K562 (cell line): ENCODE results near the gene PIBF1. TPM values are rescaled to one million over a fixed set of nuclear protein-coding genes. Genes with fewer than 3 reads are reported as not detected.
"Not testable (repeated sequence)": the region's sequence is repeated elsewhere in the genome, so short reads cannot be mapped to it uniquely, and the experiment has no call there.

Experiments used
- ATAC-seq: fragments of 200-7000 bp; cut with Tn5 transposase; 3 replicates; pipeline ENCODE4 v1.9.1; 2020; ENCODE audit warnings: moderate library complexity
- BruUV-seq: library from RNA; stranded (reverse); fragments of 400-500 nt; replicated peaks from 2 replicates; lab custom pipeline; 2021; lab: Mats Ljungman, UMichigan
- CTCF ChIA-PET: fragments of 300-600 bp; formaldehyde crosslinking; extraction: SDS; loops from one replicate; lab custom pipeline; 2021; ENCODE audit warnings: low intra/inter-chr PET ratio; lab: Yijun Ruan, JAX
- POLR2A ChIA-PET: fragments of 300-600, 350-650 bp; sonication (Branson Sonifier 250); formaldehyde crosslinking; extraction: SDS; loops from one replicate; lab custom pipeline; 2021; ENCODE audit warnings: antibody characterized with exemption, inconsistent platforms; lab: Yijun Ruan, JAX
- DNase-seq, 4 experiments: peaks; one replicate each; pipeline versions ENCODE4 v3.0.0 to v3.0.0-alpha.2; 2011 to 2018; ENCODE audit warnings: low spot score in 3 of 4, mixed read lengths in 3 of 4; ENCODE audit errors: extremely low read depth in 1 of 4
- FAIRE-seq: peaks from 2 replicates; lab custom pipeline; 2011; peaks lifted over from hg19 to GRCh38; lab: Jason Lieb, UNC
- H2AFZ ChIP-seq: 2 replicates; pipeline ENCODE4 v1.6.0; 2011; ENCODE audit warnings: low read depth, low read length, control low read depth, inconsistent platforms
- H3K27ac ChIP-seq: fragments of 200-600 bp; 3 replicates; pipeline ENCODE4 v1.8.0; 2011; ENCODE audit warnings: low read depth, mild to moderate bottlenecking, control low read depth, inconsistent platforms, low read length, moderate library complexity, mixed read lengths; ENCODE audit errors: extremely low read depth
- H3K27me3 ChIP-seq, 2 experiments: fragments of 300-600 bp in 1 of 2; 2 replicates in 1 of 2; 3 replicates in 1 of 2; pipeline versions ENCODE4 v1.6.0 to v1.8.0; 2011; ENCODE audit warnings: inconsistent platforms in 2 of 2, low read length in 2 of 2, mild to moderate bottlenecking in 1 of 2, mixed read lengths in 1 of 2, moderate library complexity in 1 of 2; ENCODE audit not compliant: control insufficient read depth in 2 of 2, insufficient read depth in 2 of 2
- H3K36me3 ChIP-seq: fragments of 300-600 bp; 3 replicates; pipeline ENCODE4 v1.8.0; 2011; ENCODE audit warnings: mild to moderate bottlenecking, low read length, inconsistent platforms; ENCODE audit not compliant: control insufficient read depth, insufficient read depth
- H3K4me1 ChIP-seq, 2 experiments: fragments of 200-600 bp in 1 of 2; replicated peaks in 1 of 2; 2 replicates in 1 of 2; 3 replicates in 1 of 2; pipeline versions ENCODE4 v1.5.1 to v1.8.0; 2011; ENCODE audit warnings: inconsistent platforms in 2 of 2, low read length in 2 of 2, mild to moderate bottlenecking in 1 of 2, mixed read lengths in 1 of 2, moderate library complexity in 1 of 2; ENCODE audit not compliant: control insufficient read depth in 2 of 2, insufficient read depth in 2 of 2
- H3K4me2 ChIP-seq: 2 replicates; pipeline ENCODE4 v1.6.1; 2011; ENCODE audit warnings: low read length, control low read depth, inconsistent platforms, mixed read lengths; ENCODE audit not compliant: insufficient read depth
- H3K4me3 ChIP-seq: fragments of 200-600 bp; sonication (generic), shearing (Covaris generic); 2 replicates; pipeline ENCODE4 v1.5.1; 2016; ENCODE audit warnings: control low read depth, inconsistent platforms
- H3K79me2 ChIP-seq: fragments of 200-600 bp; 3 replicates; pipeline ENCODE4 v1.8.0; 2011; ENCODE audit warnings: low read length, inconsistent platforms; ENCODE audit not compliant: control insufficient read depth, insufficient read depth
- H3K9ac ChIP-seq, 2 experiments: 2 replicates each; pipeline versions ENCODE4 v1.6.0 to v1.6.1; 2011; ENCODE audit warnings: low read depth in 2 of 2, low read length in 2 of 2, control low read depth in 1 of 2, inconsistent platforms in 1 of 2, mild to moderate bottlenecking in 1 of 2, mixed read lengths in 1 of 2; ENCODE audit not compliant: insufficient read depth in 1 of 2
- H3K9me1 ChIP-seq: one replicate; pipeline ENCODE4 v1.6.0; 2011; ENCODE audit warnings: inconsistent platforms, mild to moderate bottlenecking, low read length, moderate library complexity; ENCODE audit not compliant: control insufficient read depth, insufficient read depth
- H3K9me3 ChIP-seq: replicated peaks from 2 replicates; pipeline ENCODE4 v1.5.1; 2011; ENCODE audit warnings: low read depth, low read length, inconsistent platforms; ENCODE audit not compliant: control insufficient read depth, insufficient read depth
- H4K20me1 ChIP-seq: replicated peaks from 2 replicates; pipeline ENCODE4 v1.6.1; 2011; ENCODE audit warnings: low read length, inconsistent platforms, mixed read lengths; ENCODE audit not compliant: control insufficient read depth, insufficient read depth
- FOXK2 ChIP-seq, 2 experiments: fragments of 450-650 bp; IDR thresholded peaks in 1 of 2; conservative IDR thresholded peaks in 1 of 2; 2 replicates each; pipeline ENCODE4 v1.6.1; 2016; ENCODE audit warnings: low read depth in 2 of 2, mild to moderate bottlenecking in 1 of 2
- WGBS: fragments of 100-300 bp; shearing (Covaris generic); methylation state at CpG from one replicate; pipeline ENCODE4 v1.1.6; 2016; ENCODE audit warnings: low coverage, mixed read lengths; ENCODE audit not compliant: insufficient coverage; ENCODE audit errors: missing lambda C conversion rate; 5-methylcytosine and 5-hydroxymethylcytosine counted together
- in situ Hi-C: fragments of 300-500 bp; cut with MboI; formaldehyde crosslinking; loops from 4 replicates; pipeline ENCODE4 v1.15.0; 2018; ENCODE audit warnings: inconsistent platforms, mixed read lengths
- intact Hi-C: fragments of 100-400 bp; cut with micrococcal nuclease; formaldehyde crosslinking; loops from 2 replicates; pipeline ENCODE4 v1.14.2; 2022
- polyA plus RNA-seq, 8 experiments: library from polyadenylated mRNA; depleted of rRNA in 4 of 8; stranded (reverse) in 5 of 8; unstranded in 3 of 8; fragments of >200 nt; fragmentation: Nextera tagmentation in 2 of 8; fragmentation: Illumina TruSeq in 1 of 8; extraction: Ambion mirVana in 2 of 8; extraction: Trizol in 1 of 8; gene quantifications; 2 replicates each; pipeline versions ENCODE4 v1.2.1 to v1.2.3, GENCODE V29; 2011 to 2014; ENCODE audit warnings: inconsistent platforms in 1 of 8, missing spikeins in 1 of 8
- total RNA-seq, 7 experiments: library from RNA; depleted of rRNA in 6 of 7; stranded (reverse); fragments of >200 nt in 6 of 7; fragmentation: Illumina TruSeq in 2 of 7; extraction: Trizol in 2 of 7; gene quantifications; 2 replicates each; pipeline versions ENCODE4 v1.2.1 to v1.2.3, GENCODE V29; 2011 to 2021; ENCODE audit warnings: low replicate concordance in 1 of 7
- TF ChIP-seq, protein P1 (sequence below): fragments of 450-650 bp; IDR thresholded peaks from 2 replicates; pipeline ENCODE4 v1.6.1; 2018; ENCODE audit not compliant: partially characterized antibody

PIBF1 gene
- total and polyA plus RNA-seq, 9 of the 15 experiments (the other 6 are each of a cell fraction or from before 2014, with no cell fraction given) = 9.1 to 28.8 (median 14.7) TPM

DNA sequence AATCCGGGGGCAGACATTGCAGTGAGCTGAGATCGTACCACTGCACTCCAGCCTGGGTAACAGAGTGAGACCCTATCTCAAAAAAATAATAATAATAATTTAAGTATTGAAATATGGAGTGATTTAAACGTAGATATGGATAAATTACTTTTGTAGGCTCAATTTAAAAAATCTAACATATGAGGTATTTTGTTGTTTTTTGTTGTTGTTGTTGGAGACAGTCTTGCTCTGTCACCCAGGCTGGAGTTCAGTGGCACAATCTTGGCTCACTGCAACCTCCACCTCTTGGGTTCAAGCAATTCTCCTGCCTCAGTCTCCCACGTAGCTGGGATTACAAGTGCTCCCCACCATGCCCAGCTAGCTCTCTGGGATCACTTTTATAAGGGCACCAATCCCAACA is 2.7 kb downstream of the PIBF1 start:
- H3K27ac ChIP-seq, H3K9me3 ChIP-seq, H2AFZ ChIP-seq, BruUV-seq, H3K4me3 ChIP-seq, H4K20me1 ChIP-seq, CTCF ChIA-PET, ATAC-seq, H3K4me1 ChIP-seq, H3K27me3 ChIP-seq, intact Hi-C loops, DNase-seq, H3K9me1 ChIP-seq, in situ Hi-C loops, FAIRE-seq, H3K9ac ChIP-seq: not testable (repeated sequence)
- 56% methylated on average over 4 of the region's 4 CpGs for WGBS
- POLR2A ChIA-PET = interaction anchor here (1.4 kb wide), 1 partner anchor 13 kb away, joined by 3 read pairs; no protein-coding TSS in a partner anchor
- Histone ChIP-seq H3K36me3 (peaks cover 36% of the 10 kb centered on the region), H3K4me2 (0 out of 2 replicates have a peak overlapping the region, but pooled peaks have one; percentile 18), H3K79me2 (peaks cover 95% of the 10 kb centered on the region)
- 0 out of 4 replicates have a peak, but pooled peaks of 1 of the 2 experiments have one; percentile 28 for TF ChIP-seq FOXK2 (conservative IDR thresholded peaks at IDR 0.05 in 1 of 2, IDR thresholded peaks at IDR 0.05 in 1 of 2; ENCODE audit: low read depth in 2 of 2)
- TF ChIP-seq, protein P1, sequence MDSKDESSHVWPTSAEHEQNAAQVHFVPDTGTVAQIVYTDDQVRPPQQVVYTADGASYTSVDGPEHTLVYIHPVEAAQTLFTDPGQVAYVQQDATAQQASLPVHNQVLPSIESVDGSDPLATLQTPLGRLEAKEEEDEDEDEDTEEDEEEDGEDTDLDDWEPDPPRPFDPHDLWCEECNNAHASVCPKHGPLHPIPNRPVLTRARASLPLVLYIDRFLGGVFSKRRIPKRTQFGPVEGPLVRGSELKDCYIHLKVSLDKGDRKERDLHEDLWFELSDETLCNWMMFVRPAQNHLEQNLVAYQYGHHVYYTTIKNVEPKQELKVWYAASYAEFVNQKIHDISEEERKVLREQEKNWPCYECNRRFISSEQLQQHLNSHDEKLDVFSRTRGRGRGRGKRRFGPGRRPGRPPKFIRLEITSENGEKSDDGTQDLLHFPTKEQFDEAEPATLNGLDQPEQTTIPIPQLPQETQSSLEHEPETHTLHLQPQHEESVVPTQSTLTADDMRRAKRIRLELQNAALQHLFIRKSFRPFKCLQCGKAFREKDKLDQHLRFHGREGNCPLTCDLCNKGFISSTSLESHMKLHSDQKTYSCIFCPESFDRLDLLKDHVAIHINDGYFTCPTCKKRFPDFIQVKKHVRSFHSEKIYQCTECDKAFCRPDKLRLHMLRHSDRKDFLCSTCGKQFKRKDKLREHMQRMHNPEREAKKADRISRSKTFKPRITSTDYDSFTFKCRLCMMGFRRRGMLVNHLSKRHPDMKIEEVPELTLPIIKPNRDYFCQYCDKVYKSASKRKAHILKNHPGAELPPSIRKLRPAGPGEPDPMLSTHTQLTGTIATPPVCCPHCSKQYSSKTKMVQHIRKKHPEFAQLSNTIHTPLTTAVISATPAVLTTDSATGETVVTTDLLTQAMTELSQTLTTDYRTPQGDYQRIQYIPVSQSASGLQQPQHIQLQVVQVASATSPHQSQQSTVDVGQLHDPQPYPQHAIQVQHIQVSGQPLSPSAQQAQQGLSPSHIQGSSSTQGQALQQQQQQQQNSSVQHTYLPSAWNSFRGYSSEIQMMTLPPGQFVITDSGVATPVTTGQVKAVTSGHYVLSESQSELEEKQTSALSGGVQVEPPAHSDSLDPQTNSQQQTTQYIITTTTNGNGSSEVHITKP = peak; percentile 93
